ENCODE measurements around the gene TUBA8.
"Not testable (repeated sequence)": the region's sequence is repeated elsewhere in the genome, so short reads cannot be mapped to it uniquely, and the experiment has no call there.

Gene TUBA8

GRCh38 chr22:18106550-18107341 lies 3.9 kb upstream of the TUBA8 start:
- not testable (repeated sequence) for DNase-seq (ENCODE audit: low spot score)

GRCh38 chr22:18108187-18108586 lies 2.4 kb upstream of the TUBA8 start:
- DNase-seq (ENCODE audit: low spot score): no peak

GRCh38 chr22:18109410-18110193 lies 1.0 kb upstream of the TUBA8 start:
- peak; percentile 74 for DNase-seq (ENCODE audit: low spot score)

DNA sequence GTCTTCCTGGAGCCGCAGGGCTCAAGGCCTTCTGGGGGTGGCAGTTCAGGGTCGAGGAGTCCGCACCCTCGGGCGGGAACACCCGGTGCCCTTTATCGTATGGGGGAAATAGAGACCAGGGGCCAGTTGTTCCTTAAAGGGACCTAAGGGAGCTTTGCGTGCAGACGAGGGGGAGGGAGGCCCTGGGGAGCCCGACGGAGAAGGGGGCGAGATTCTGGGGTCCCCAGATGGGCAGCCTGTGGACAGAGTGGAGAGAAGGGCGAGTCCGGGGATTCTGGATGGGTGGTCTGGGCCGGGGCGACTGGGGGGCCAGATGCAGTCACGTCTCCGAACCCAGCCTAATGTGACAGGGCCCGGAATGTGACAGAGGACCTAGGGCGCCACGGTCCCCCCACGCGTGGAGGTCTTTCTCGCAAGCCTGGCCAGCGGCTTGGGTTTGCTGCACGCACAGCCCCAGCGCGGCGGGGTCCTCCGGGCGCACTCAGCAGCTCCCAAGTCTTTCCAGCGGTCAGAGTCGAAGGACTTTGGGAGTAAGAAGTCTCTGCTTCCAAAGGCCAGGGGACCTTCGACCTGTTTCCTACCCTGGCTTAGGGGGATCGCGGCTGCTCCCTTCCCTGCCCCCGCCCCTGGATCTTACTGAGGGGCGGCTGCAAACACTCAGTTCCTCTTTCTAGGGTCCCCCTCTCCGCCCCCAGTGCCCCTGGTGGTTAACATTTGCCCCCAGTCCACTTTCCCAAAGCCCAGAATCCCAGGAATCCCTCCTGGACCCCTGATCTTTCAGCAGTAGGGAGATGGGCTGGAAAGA lies 547 bp downstream of the TUBA8 start:
- no peak for DNase-seq (ENCODE audit: low spot score)

GRCh38 chr22:18111759-18112330 lies 1.2 kb downstream of the TUBA8 start:
- peak; percentile 46 for DNase-seq (ENCODE audit: low spot score)

- peak; percentile 44 for DNase-seq (ENCODE audit: low spot score)
Observed at GRCh38 chr22:18112440-18112839, 1.8 kb downstream of the TUBA8 start.

DNA sequence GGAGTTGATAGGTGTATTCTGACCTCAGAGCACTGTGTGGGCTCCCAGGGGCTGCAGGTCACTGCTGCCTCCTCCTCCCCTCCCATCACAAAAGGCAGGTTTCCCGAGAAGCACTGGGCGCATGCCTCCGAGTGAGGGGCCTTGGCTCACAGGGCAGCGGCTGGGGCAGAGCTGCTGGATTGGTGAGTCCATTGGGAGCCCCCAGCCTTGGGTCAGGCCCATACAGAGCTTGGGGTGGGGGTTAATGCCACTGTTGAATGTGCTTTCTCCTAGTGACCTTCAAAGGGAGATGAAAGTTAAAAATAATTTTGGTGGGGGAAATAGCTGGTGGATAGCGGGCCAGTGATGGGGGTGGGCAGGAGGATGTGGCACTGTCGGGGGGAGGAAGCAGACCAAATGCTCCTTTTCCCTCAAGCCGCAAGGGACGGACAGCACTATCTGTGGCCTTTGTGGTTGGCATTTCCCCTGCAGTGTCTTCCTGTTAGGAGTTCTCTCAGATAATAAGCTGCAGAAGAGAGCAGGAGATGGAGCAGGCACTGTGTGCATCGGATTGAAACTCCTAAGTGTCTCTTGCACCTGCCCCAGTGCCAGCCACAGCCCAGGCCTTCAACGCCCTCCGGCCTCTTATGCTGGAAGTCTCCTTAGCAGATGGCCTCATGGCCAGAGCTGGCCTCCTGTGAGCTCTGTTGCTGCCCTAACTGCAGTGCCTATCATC lies 3.2 kb downstream of the TUBA8 start:
- peak; percentile 50 for DNase-seq (ENCODE audit: low spot score)

- DNase-seq (ENCODE audit: low spot score): peak; percentile 69
Observed at GRCh38 chr22:18114495-18114894, 3.9 kb downstream of the TUBA8 start.

- no peak for DNase-seq (ENCODE audit: low spot score)
Observed at GRCh38 chr22:18114976-18115652, 4.5 kb downstream of the TUBA8 start.

- DNase-seq (ENCODE audit: low spot score): no peak
Observed at GRCh38 chr22:18115906-18116371, 5.3 kb downstream of the TUBA8 start.

DNA sequence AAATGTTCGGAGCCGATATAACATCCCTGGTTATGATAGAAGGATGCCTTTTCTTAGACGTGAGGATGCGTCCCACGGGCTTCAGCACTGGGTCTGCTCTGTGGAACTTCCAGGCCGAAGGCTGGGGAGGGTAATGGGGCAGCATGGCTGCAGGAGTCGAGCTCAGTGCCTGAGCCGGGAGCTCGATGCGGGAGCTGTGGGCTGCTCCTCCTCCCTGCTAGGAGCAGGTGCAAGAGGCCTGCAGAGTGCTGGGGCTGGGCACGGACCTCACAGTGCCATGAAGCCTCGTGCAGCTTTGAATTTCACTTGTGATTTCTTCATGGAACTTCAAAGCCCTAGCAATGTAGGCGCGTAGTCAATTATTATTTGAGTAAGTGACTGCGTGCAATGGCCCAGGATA lies 6.0 kb downstream of the TUBA8 start:
- DNase-seq (ENCODE audit: low spot score): no peak

GRCh38 chr22:18118345-18118915 lies 7.8 kb downstream of the TUBA8 start:
- DNase-seq (ENCODE audit: low spot score): no peak

DNA sequence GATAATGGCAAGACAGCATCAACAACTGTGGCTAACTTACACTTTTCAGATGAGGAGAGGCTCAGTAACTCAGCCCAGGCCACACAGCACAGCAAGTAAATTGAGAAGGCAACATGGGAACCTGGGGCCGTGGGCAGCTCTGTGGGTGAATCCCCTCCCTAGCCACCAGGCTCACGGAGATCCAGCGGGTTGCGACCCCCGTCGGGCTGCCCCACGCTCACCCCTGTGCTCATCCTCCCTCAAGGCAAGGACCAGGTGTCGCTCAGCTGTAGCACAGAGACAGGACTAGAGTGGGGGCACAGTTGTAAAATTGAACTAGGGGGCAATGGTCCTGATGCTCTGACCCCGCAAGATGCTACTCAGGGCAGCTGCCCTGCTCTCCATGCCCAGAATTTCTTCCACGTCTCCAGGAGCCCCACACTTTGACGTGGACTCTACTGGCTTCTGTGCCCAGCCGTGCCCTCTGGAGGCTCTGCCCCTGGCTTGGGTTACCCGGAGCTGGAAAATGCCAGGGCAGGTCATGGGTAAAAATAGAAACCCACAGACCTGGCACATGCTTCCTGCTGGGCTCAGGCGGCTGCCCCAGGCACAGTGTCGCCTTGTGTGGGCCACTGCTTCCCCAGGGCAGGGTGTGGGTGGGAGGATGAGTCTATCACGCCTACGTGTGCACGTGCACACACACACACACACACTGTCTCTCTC lies 9.0 kb downstream of the TUBA8 start:
- no peak for DNase-seq (ENCODE audit: low spot score)

DNA sequence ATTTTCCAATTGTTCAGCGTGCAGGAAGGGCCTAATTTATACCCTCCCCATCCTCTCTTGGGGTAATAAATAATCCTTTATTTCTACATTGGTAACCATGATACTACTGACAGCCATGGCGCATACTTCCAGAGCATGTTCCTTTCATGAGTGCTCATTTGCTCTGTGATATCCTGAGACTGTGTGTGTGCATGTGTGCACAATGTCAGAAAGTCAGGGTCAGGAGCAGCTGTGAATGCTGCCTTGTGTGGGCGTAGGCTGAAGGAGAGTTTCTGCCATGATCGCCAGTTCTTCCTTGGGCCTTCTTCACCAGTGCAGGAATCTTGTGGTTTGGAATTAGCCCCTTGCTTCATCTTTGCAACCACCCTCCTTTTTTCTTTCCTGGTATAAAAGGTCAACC lies 10.2 kb downstream of the TUBA8 start:
- DNase-seq (ENCODE audit: low spot score): no peak

DNA sequence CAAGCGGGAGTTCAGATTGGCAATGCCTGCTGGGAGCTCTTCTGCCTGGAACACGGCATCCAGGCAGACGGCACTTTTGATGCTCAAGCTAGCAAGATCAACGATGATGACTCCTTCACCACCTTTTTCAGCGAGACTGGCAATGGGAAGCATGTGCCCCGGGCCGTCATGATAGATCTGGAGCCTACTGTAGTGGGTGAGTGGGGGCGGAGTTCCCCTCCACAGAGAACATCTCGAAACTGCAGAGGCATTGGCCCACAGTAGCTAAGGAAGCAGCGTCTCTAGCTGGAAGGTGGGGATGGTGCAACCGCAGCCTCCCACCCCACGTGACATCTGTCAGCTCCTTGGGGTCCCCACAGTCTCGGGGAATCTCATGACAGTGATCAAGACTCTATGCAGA lies 10.9 kb downstream of the TUBA8 start:
- DNase-seq (ENCODE audit: low spot score): no peak

GRCh38 chr22:18121954-18122554 lies 11.4 kb downstream of the TUBA8 start:
- DNase-seq (ENCODE audit: low spot score): no peak

DNA sequence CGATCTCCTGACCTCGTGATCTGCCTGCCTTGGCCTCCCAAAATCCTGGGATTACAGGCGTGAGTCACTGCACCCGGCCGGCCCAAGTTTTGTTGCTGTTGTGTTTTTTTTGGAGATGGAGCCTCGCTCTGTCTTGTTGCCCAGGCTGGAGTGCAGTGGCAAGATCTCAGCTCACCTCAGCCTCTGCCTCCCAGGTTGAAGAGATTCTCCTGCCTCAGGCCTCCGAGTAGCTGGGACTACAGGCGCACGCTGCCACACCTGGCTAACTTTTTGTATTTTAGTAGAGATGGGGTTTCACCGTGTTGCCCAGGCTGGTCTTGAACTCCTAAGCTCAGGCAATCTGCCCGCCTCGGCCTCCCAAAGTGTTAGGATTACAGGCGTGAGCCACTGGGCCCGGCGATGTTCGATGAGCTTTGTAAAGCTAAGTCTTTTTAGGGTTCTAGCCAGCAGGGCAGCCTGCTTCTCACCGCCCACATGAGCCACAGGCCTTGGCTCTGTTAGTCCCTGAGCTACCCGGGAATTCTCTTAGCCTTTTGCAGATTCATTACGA lies 12.9 kb downstream of the TUBA8 start:
- not testable (repeated sequence) for DNase-seq (ENCODE audit: low spot score)

DNA sequence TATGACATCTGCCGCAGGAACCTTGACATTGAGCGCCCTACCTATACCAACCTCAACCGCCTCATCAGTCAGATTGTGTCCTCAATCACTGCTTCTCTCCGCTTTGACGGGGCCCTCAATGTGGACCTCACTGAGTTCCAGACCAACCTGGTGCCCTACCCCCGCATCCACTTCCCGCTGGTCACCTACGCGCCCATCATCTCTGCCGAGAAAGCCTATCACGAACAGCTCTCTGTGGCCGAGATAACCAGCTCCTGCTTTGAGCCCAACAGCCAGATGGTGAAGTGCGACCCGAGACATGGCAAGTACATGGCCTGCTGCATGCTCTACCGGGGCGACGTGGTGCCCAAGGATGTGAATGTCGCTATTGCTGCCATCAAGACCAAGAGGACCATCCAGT lies 16.0 kb downstream of the TUBA8 start:
- no peak for DNase-seq (ENCODE audit: low spot score)

GRCh38 chr22:18130018-18130417 lies 19.4 kb downstream of the TUBA8 start:
- no peak for DNase-seq (ENCODE audit: low spot score)
